HepG2 (cell line): ENCODE results near the gene EDEM1. TPM values are rescaled to one million over a fixed set of nuclear protein-coding genes. Genes with fewer than 3 reads are reported as not detected.

Experiments
- ATAC-seq: fragments of 200-7000 bp; cut with Tn5 transposase; 3 replicates; pipeline ENCODE4 v1.9.1; 2020; ENCODE audit warnings: mild to moderate bottlenecking, moderate library complexity
- BruUV-seq: library from RNA; stranded (reverse); fragments of 400-500 nt; replicated peaks from 2 replicates; lab custom pipeline; 2021; lab: Mats Ljungman, UMichigan
- CTCF ChIA-PET: fragments of 300-600 bp; formaldehyde crosslinking; extraction: SDS; loops from one replicate; lab custom pipeline; 2021; ENCODE audit warnings: low total read pairs, inconsistent platforms, low intra/inter-chr PET ratio; lab: Yijun Ruan, JAX
- POLR2A ChIA-PET: fragments of 350-600 bp; sonication (Branson Sonifier 250); formaldehyde crosslinking; loops from one replicate; lab custom pipeline; 2020; ENCODE audit warnings: antibody characterized with exemption, inconsistent platforms; lab: Yijun Ruan, JAX
- DNase-seq: peaks from one replicate; pipeline ENCODE4 v3.0.0-alpha.2; 2015; ENCODE audit warnings: low spot score
- FAIRE-seq: peaks from 3 replicates; lab custom pipeline; 2011; peaks lifted over from hg19 to GRCh38; lab: Jason Lieb, UNC
- H2AFZ ChIP-seq: one replicate; pipeline ENCODE4 v1.6.1; 2011; ENCODE audit warnings: low read length, inconsistent platforms
- H3K27ac ChIP-seq: fragments of 300-600 bp; 3 replicates; pipeline ENCODE4 v1.8.0; 2011; ENCODE audit warnings: mixed run types, mild to moderate bottlenecking, mixed read lengths, low read length, inconsistent platforms; ENCODE audit not compliant: insufficient read depth; ENCODE audit errors: extremely low read length
- H3K27me3 ChIP-seq, 2 experiments: fragments of 200-600 bp in 1 of 2; 2 replicates in 1 of 2; 3 replicates in 1 of 2; pipeline versions ENCODE4 v1.6.0 to v1.8.0; 2011; ENCODE audit warnings: low read length in 2 of 2, mild to moderate bottlenecking in 2 of 2, moderate library complexity in 2 of 2, inconsistent platforms in 1 of 2; ENCODE audit not compliant: insufficient read depth in 2 of 2, control insufficient read depth in 1 of 2
- H3K36me3 ChIP-seq, 2 experiments: fragments of 200-600 bp in 1 of 2; replicated peaks in 1 of 2; 2 replicates in 1 of 2; 3 replicates in 1 of 2; pipeline versions ENCODE4 v1.5.1 to v1.8.0; 2011; ENCODE audit warnings: low read length in 2 of 2, inconsistent platforms in 1 of 2; ENCODE audit not compliant: insufficient read depth in 2 of 2, control insufficient read depth in 1 of 2
- H3K4me1 ChIP-seq: 2 replicates; pipeline ENCODE4 v1.5.1; 2012; ENCODE audit warnings: low read length, inconsistent platforms; ENCODE audit not compliant: insufficient read depth
- H3K4me2 ChIP-seq: 2 replicates; pipeline ENCODE4 v1.6.0; 2011; ENCODE audit warnings: low read depth, low read length, inconsistent platforms
- H3K4me3 ChIP-seq, 3 experiments: fragments of 200-600 bp in 1 of 3; sonication (generic), shearing (Covaris generic) in 1 of 3; replicated peaks in 1 of 3; 2 replicates each; pipeline ENCODE4 v1.5.1; 2011 to 2016; ENCODE audit warnings: low read length in 3 of 3, inconsistent platforms in 2 of 3, low read depth in 2 of 3, mild to moderate bottlenecking in 2 of 3, control low read depth in 1 of 3, mixed read lengths in 1 of 3; ENCODE audit not compliant: insufficient read depth in 1 of 3
- H3K79me2 ChIP-seq: one replicate; pipeline ENCODE4 v1.6.1; 2011; ENCODE audit warnings: low read length, inconsistent platforms; ENCODE audit not compliant: insufficient read depth
- H3K9ac ChIP-seq: 2 replicates; pipeline ENCODE4 v1.6.0; 2011; ENCODE audit warnings: mild to moderate bottlenecking, low read depth, low read length, inconsistent platforms; ENCODE audit not compliant: insufficient read depth
- H3K9me3 ChIP-seq: 2 replicates; pipeline ENCODE4 v1.5.1; 2012; ENCODE audit warnings: mild to moderate bottlenecking, low read length
- H4K20me1 ChIP-seq: 2 replicates; pipeline ENCODE4 v1.6.0; 2011; ENCODE audit warnings: inconsistent platforms, mild to moderate bottlenecking, low read length, moderate library complexity; ENCODE audit not compliant: insufficient read depth
- GABPA ChIP-seq, 2 experiments: IDR thresholded peaks; 2 replicates each; pipeline ENCODE4 v1.6.1; 2011 to 2016; ENCODE audit warnings: low read depth in 2 of 2, low read length in 1 of 2, missing biosample characterization in 1 of 2, missing genetic modification characterization in 1 of 2
- HIVEP1 ChIP-seq: sonication (generic); formaldehyde crosslinking; IDR thresholded peaks from 2 replicates; pipeline ENCODE4 v1.4.0; 2020; ENCODE audit warnings: mild to moderate bottlenecking, missing genetic modification reagents
- KDM4B ChIP-seq: sonication (generic); formaldehyde crosslinking; IDR thresholded peaks from 2 replicates; pipeline ENCODE4 v1.4.0; 2020; ENCODE audit warnings: missing genetic modification reagents
- MTA1 ChIP-seq: sonication (generic); formaldehyde crosslinking; IDR thresholded peaks from 2 replicates; pipeline ENCODE4 v1.4.0; 2020; ENCODE audit warnings: missing genetic modification reagents, mild to moderate bottlenecking, borderline replicate concordance
- MXD1 ChIP-seq: sonication (generic); formaldehyde crosslinking; IDR thresholded peaks from 2 replicates; pipeline ENCODE4 v1.4.0; 2020; ENCODE audit warnings: mild to moderate bottlenecking, missing genetic modification reagents
- SKIL ChIP-seq: sonication (generic); formaldehyde crosslinking; IDR thresholded peaks from 2 replicates; pipeline ENCODE4 v1.8.0; 2022; ENCODE audit warnings: missing genetic modification reagents, mild to moderate bottlenecking, moderate library complexity, borderline replicate concordance
- SMARCE1 ChIP-seq: fragments of 450-650 bp; IDR thresholded peaks from 2 replicates; pipeline ENCODE4 v1.6.1; 2017; ENCODE audit warnings: borderline replicate concordance
- TAF1 ChIP-seq: sonication (generic); formaldehyde crosslinking; IDR thresholded peaks from 2 replicates; pipeline ENCODE4 v1.4.0; 2020; ENCODE audit warnings: missing genetic modification reagents
- WIZ ChIP-seq: sonication (generic); formaldehyde crosslinking; IDR thresholded peaks from 2 replicates; pipeline ENCODE4 v1.5.1; 2020; ENCODE audit warnings: mild to moderate bottlenecking, missing genetic modification reagents
- ZNF232 ChIP-seq: sonication (generic); formaldehyde crosslinking; IDR thresholded peaks from 2 replicates; pipeline ENCODE4 v1.4.0; 2020; ENCODE audit warnings: missing genetic modification reagents, borderline replicate concordance
- ZNF430 ChIP-seq: sonication (generic); formaldehyde crosslinking; IDR thresholded peaks from 2 replicates; pipeline ENCODE4 v1.9.0; 2021; ENCODE audit warnings: mild to moderate bottlenecking, missing genetic modification reagents
- ZNF513 ChIP-seq: sonication (generic); formaldehyde crosslinking; conservative IDR thresholded peaks from 2 replicates; pipeline ENCODE4 v1.5.0; 2020; ENCODE audit warnings: missing genetic modification reagents
- ZNF550 ChIP-seq: sonication (generic); formaldehyde crosslinking; IDR thresholded peaks from 2 replicates; pipeline ENCODE4 v1.4.0; 2020; ENCODE audit warnings: mild to moderate bottlenecking, missing genetic modification reagents, borderline replicate concordance
- ZNF780A ChIP-seq: sonication (generic); formaldehyde crosslinking; IDR thresholded peaks from 2 replicates; pipeline ENCODE4 v1.8.0; 2022; ENCODE audit warnings: mild to moderate bottlenecking, missing genetic modification reagents, moderate library complexity
- WGBS: methylation state at CpG from one replicate; pipeline ENCODE4 v1.1.6; 2017; ENCODE audit warnings: low lambda C conversion rate; 5-methylcytosine and 5-hydroxymethylcytosine counted together
- in situ Hi-C: cut with HindIII; loops from 2 replicates; pipeline ENCODE4 v1.10.0; 2017; ENCODE audit warnings: low pct_unique_long_range_greater_than_20kb; ENCODE audit not compliant: extremely low pct_ligation_motif_present
- intact Hi-C: fragments of 100-400 bp; cut with micrococcal nuclease; formaldehyde crosslinking; loops from one replicate; pipeline ENCODE4 v1.10.0; 2022; ENCODE audit not compliant: unreplicated experiment
- polyA plus RNA-seq, 8 experiments: library from polyadenylated mRNA; depleted of rRNA in 3 of 8; stranded (reverse) in 7 of 8; unstranded in 1 of 8; fragments of >200 nt; fragmentation: Illumina TruSeq in 4 of 8; extraction: Trizol in 4 of 8; gene quantifications; 2 replicates each; pipeline versions ENCODE4 v1.2.1 to v1.2.3, GENCODE V29; 2011 to 2016; ENCODE audit warnings: low read depth in 4 of 8, missing spikeins in 1 of 8, mixed read lengths in 1 of 8; ENCODE audit not compliant: insufficient read depth in 1 of 8
- total RNA-seq, 5 experiments: library from RNA; depleted of rRNA; stranded (reverse); fragments of >200 nt; fragmentation: Illumina TruSeq; extraction: Trizol; gene quantifications; 2 replicates each; pipeline ENCODE4 v1.2.3, GENCODE V29; 2016; ENCODE audit warnings: low read depth in 1 of 5

EDEM1 gene
- total and polyA plus RNA-seq, 2 of the 13 experiments (the other 11 are each of a cell fraction or from before 2014, with no cell fraction given), result 13.8 to 25.8 TPM

GRCh38 chr3:5143464-5143863 is 44.0 kb upstream of the EDEM1 start:
- H3K27ac ChIP-seq, result no peak overlapping the region
- TF ChIP-seq WIZ (CRISPR knock-in tag) (no peak), MTA1 (CRISPR knock-in tag) (no peak), KDM4B (CRISPR knock-in tag) (no peak), ZNF232 (CRISPR knock-in tag) (no peak), SMARCE1 (no peak), ZNF550 (CRISPR knock-in tag) (no peak), ZNF513 (no peak), SKIL (CRISPR knock-in tag) (no peak), TAF1 (CRISPR knock-in tag) (no peak), ZNF780A (CRISPR knock-in tag) (no peak), GABPA (IDR thresholded peaks at IDR 0.05; ENCODE audit: low read depth, low read length) (no peak), GABPA (CRISPR knock-in tag; IDR thresholded peaks at IDR 0.05; ENCODE audit: low read depth) (no peak), HIVEP1 (CRISPR knock-in tag) (no peak), ZNF430 (no peak), MXD1 (CRISPR knock-in tag) (no peak)
- H2AFZ ChIP-seq, result no peak overlapping the region
- DNase-seq (no peak), FAIRE-seq (no peak), ATAC-seq (no peak)
- no peak overlapping the region for H3K9ac ChIP-seq
- in situ Hi-C loops, result no loop called here
- H3K4me2 ChIP-seq, result no peak overlapping the region
- no peaks in the 10 kb centered on the region for H3K27me3 ChIP-seq
- H3K36me3 ChIP-seq, result peaks cover 0 to 8% of the 10 kb centered on the region in 2 experiments; a peak in 1 of 5 replicates
- peaks cover 15% of the 10 kb centered on the region for H3K4me1 ChIP-seq
- peaks cover 95% of the 10 kb centered on the region for H3K79me2 ChIP-seq
- WGBS, result 98% methylated on average over 4 of the region's 4 CpGs
- ChIA-PET POLR2A (no interaction called here), CTCF (no interaction called here)
- no TSS peak for BruUV-seq
- peaks cover 7% of the 10 kb centered on the region; the same call in 1 of the 2 replicates for H4K20me1 ChIP-seq
- no peaks in the 10 kb centered on the region for H3K9me3 ChIP-seq
- intact Hi-C loops, result no loop called here
- no peak overlapping the region for H3K4me3 ChIP-seq
